GM12878 (cell line): Measurements from ENCODE around the gene ASCC3. TPM values are rescaled to one million over a fixed set of nuclear protein-coding genes. Genes with fewer than 3 reads are reported as not detected.
"Not testable (repeated sequence)": the region's sequence is repeated elsewhere in the genome, so short reads cannot be mapped to it uniquely, and the experiment has no call there.

Source experiments
- ATAC-seq: fragments of 200-7000 bp; cut with Tn5 transposase; 3 replicates; pipeline ENCODE4 v1.9.1; 2020; ENCODE audit warnings: mild to moderate bottlenecking, moderate library complexity
- BruUV-seq: library from RNA; stranded (reverse); fragments of 400-500 nt; replicated peaks from 2 replicates; lab custom pipeline; 2021; lab: Mats Ljungman, UMichigan
- CTCF ChIA-PET: fragments of 300-600 bp; sonication (Branson Sonifier 250); formaldehyde crosslinking; extraction: SDS; loops from one replicate; lab custom pipeline; 2021; ENCODE audit warnings: inconsistent platforms; lab: Yijun Ruan, JAX
- POLR2A ChIA-PET: fragments of 350-600 bp; formaldehyde crosslinking; extraction: SDS; loops from one replicate; lab custom pipeline; 2021; ENCODE audit warnings: inconsistent platforms; lab: Charles Lee
- RAD21 ChIA-PET: fragments of 300-600 bp; sonication (Branson Sonifier 250); formaldehyde crosslinking; loops from one replicate; lab custom pipeline; 2023; ENCODE audit warnings: antibody characterized with exemption; ENCODE audit not compliant: unreplicated experiment; lab: Charles Lee
- SMC1A ChIA-PET: fragments of 300-600 bp; sonication (Branson Sonifier 250); formaldehyde crosslinking; loops from one replicate; lab custom pipeline; 2023; ENCODE audit not compliant: unreplicated experiment, uncharacterized antibody; lab: Charles Lee
- DNase-seq: peaks from one replicate; pipeline ENCODE4 v3.0.0-alpha.2; 2011; ENCODE audit warnings: low read depth, low spot score
- FAIRE-seq: peaks from 3 replicates; lab custom pipeline; 2011; peaks lifted over from hg19 to GRCh38; lab: Jason Lieb, UNC
- H2AFZ ChIP-seq: 2 replicates; pipeline ENCODE4 v1.6.0; 2011; ENCODE audit warnings: low read depth, low read length, control low read depth; ENCODE audit not compliant: control insufficient read depth
- H3K27ac ChIP-seq: 2 replicates; pipeline ENCODE4 v1.5.1; 2011; ENCODE audit warnings: control low read depth; ENCODE audit not compliant: control insufficient read depth, insufficient read depth
- H3K27me3 ChIP-seq, 2 experiments: replicated peaks in 1 of 2; 2 replicates each; pipeline versions ENCODE4 v1.6.0 to v1.6.1; 2011; ENCODE audit warnings: low read length in 1 of 2; ENCODE audit not compliant: control insufficient read depth in 2 of 2, insufficient read depth in 2 of 2
- H3K36me3 ChIP-seq, 2 experiments: 2 replicates each; pipeline ENCODE4 v1.5.1; 2011; ENCODE audit warnings: low read length in 1 of 2; ENCODE audit not compliant: control insufficient read depth in 2 of 2, insufficient read depth in 2 of 2
- H3K4me1 ChIP-seq: 2 replicates; pipeline ENCODE4 v1.6.1; 2011; ENCODE audit warnings: mild to moderate bottlenecking, low read length, moderate library complexity, mixed read lengths; ENCODE audit not compliant: control insufficient read depth, insufficient read depth
- H3K4me2 ChIP-seq: 2 replicates; pipeline ENCODE4 v1.6.0; 2011; ENCODE audit warnings: control low read depth; ENCODE audit not compliant: control insufficient read depth, insufficient read depth
- H3K4me3 ChIP-seq: fragments of 200-600 bp; sonication (generic); 2 replicates; pipeline ENCODE4 v1.5.1; 2016
- H3K79me2 ChIP-seq: 2 replicates; pipeline ENCODE4 v1.6.0; 2011; ENCODE audit warnings: low read length; ENCODE audit not compliant: control insufficient read depth, insufficient read depth
- H3K9ac ChIP-seq: 2 replicates; pipeline ENCODE4 v1.8.0; 2011; ENCODE audit warnings: low read length, control low read depth, mixed read lengths; ENCODE audit not compliant: control insufficient read depth, insufficient read depth
- H3K9me3 ChIP-seq: replicated peaks from 3 replicates; pipeline ENCODE4 v1.5.1; 2011; ENCODE audit warnings: mild to moderate bottlenecking, low read length; ENCODE audit not compliant: control insufficient read depth, insufficient read depth
- H4K20me1 ChIP-seq: 2 replicates; pipeline ENCODE4 v1.6.0; 2011; ENCODE audit not compliant: control insufficient read depth, insufficient read depth
- HCFC1 ChIP-seq: fragments of 150-350 bp; IDR thresholded peaks from 2 replicates; pipeline ENCODE4 v1.6.1; 2014; ENCODE audit warnings: low read length
- SREBF2 ChIP-seq: IDR thresholded peaks from 2 replicates; pipeline ENCODE4 v1.6.1; 2012; ENCODE audit warnings: mild to moderate bottlenecking, low read length
- STAT3 ChIP-seq: IDR thresholded peaks from 2 replicates; pipeline ENCODE4 v1.6.1; 2011; ENCODE audit warnings: low read depth, low read length, improper control_type of control experiment
- WGBS: methylation state at CpG from one replicate; pipeline ENCODE4 v1.1.6; 2016; ENCODE audit warnings: low lambda C conversion rate; ENCODE audit not compliant: insufficient replicate concordance, insufficient coverage; ENCODE audit errors: missing lambda C conversion rate; 5-methylcytosine and 5-hydroxymethylcytosine counted together
- in situ Hi-C: fragments of 300-500 bp; cut with MboI; formaldehyde crosslinking; loops from 9 replicates; pipeline ENCODE4 v1.14.3; 2018; ENCODE audit warnings: mixed read lengths
- intact Hi-C: fragments of 100-400 bp; cut with micrococcal nuclease; formaldehyde crosslinking; loops from one replicate; pipeline ENCODE4 v1.14.2; 2022; ENCODE audit not compliant: unreplicated experiment
- polyA plus RNA-seq, 11 experiments: library from polyadenylated mRNA; depleted of rRNA in 4 of 11; unstranded in 6 of 11; stranded (reverse) in 5 of 11; fragments of >200 nt; fragmentation: Nextera tagmentation in 4 of 11; fragmentation: Illumina TruSeq in 1 of 11; extraction: Ambion mirVana in 4 of 11; extraction: Trizol in 1 of 11; gene quantifications; 1 replicate in 1 of 11; 2 replicates in 10 of 11; pipeline versions ENCODE4 v1.2.1 to v1.2.3, GENCODE V29; 2011 to 2016; ENCODE audit warnings: inconsistent platforms in 2 of 11, missing spikeins in 2 of 11, low read depth in 1 of 11
- total RNA-seq, 4 experiments: library from RNA; depleted of rRNA in 3 of 4; stranded (reverse); fragments of >200 nt in 3 of 4; fragmentation: Illumina TruSeq in 1 of 4; extraction: Trizol in 1 of 4; gene quantifications; 2 replicates each; pipeline versions ENCODE4 v1.2.1 to v1.2.3, GENCODE V29; 2013 to 2021
- TF ChIP-seq, protein P1 (sequence below): IDR thresholded peaks from 2 replicates; pipeline ENCODE4 v1.6.1; 2012; ENCODE audit warnings: low read depth, low read length, improper control_type of control experiment
- TF ChIP-seq, protein P2 (sequence below): fragments of 450-650 bp; formaldehyde crosslinking; IDR thresholded peaks from 2 replicates; pipeline ENCODE4 v1.4.0; 2022; ENCODE audit warnings: mild to moderate bottlenecking, moderate library complexity

ASCC3 gene
- total and polyA plus RNA-seq, 10 of the 15 experiments (the other 5 are each of a cell fraction or from before 2014, with no cell fraction given) = 19.9 to 76.2 (median 55.9) TPM

DNA sequence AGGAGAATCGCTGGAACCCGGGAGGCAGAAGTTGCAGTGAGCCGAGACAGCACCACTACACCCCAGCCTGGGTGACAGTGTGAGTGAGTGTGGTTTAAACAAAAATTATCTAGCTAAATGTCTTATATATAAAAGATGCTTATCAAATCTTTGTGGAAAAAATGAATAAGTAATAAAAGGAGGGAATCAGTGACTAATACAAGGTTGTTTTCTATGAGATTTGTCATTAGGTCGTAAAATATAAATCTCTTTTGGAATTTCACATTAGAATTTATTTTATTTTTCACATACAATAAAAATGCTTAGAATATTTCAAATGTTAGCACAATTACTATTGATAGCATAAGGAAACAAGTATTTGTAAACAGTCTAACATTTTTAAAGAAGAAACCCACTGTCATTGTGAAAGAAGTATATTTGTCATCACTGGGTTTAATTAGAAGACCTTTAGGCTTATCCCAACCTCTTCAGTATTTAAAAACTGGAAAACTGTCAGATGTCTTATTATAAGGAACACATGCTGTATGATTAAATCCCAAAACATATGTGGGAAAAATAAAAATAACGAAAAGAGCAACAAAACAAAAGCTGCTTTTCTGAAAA is 47.1 kb downstream of the ASCC3 start:
- ChIA-PET SMC1A (interaction anchor here (1.0 to 2.4 kb wide), 3 partner anchors 8 to 22 kb away, joined by 3 to 7 read pairs (median 5); no protein-coding TSS in a partner anchor), CTCF (interaction anchor here (0.6 to 1.2 kb wide), 3 partner anchors 40 to 704 kb away, joined by 3 read pairs; no protein-coding TSS in a partner anchor), POLR2A (no interaction called here), RAD21 (no interaction called here)
- in situ Hi-C loops = no loop called here
- WGBS = 96% methylated on average over 5 of the region's 5 CpGs
- no peak for ATAC-seq
- peaks cover 5% of the 10 kb centered on the region for H3K9me3 ChIP-seq
- no peaks in the 10 kb centered on the region for H3K4me1 ChIP-seq
- intact Hi-C loops = no loop called here
- TF ChIP-seq STAT3 = no peak
- TF ChIP-seq, protein P1, sequence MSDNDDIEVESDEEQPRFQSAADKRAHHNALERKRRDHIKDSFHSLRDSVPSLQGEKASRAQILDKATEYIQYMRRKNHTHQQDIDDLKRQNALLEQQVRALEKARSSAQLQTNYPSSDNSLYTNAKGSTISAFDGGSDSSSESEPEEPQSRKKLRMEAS = no peak
- TF ChIP-seq SREBF2 = no peak
- TF ChIP-seq, protein P2, sequence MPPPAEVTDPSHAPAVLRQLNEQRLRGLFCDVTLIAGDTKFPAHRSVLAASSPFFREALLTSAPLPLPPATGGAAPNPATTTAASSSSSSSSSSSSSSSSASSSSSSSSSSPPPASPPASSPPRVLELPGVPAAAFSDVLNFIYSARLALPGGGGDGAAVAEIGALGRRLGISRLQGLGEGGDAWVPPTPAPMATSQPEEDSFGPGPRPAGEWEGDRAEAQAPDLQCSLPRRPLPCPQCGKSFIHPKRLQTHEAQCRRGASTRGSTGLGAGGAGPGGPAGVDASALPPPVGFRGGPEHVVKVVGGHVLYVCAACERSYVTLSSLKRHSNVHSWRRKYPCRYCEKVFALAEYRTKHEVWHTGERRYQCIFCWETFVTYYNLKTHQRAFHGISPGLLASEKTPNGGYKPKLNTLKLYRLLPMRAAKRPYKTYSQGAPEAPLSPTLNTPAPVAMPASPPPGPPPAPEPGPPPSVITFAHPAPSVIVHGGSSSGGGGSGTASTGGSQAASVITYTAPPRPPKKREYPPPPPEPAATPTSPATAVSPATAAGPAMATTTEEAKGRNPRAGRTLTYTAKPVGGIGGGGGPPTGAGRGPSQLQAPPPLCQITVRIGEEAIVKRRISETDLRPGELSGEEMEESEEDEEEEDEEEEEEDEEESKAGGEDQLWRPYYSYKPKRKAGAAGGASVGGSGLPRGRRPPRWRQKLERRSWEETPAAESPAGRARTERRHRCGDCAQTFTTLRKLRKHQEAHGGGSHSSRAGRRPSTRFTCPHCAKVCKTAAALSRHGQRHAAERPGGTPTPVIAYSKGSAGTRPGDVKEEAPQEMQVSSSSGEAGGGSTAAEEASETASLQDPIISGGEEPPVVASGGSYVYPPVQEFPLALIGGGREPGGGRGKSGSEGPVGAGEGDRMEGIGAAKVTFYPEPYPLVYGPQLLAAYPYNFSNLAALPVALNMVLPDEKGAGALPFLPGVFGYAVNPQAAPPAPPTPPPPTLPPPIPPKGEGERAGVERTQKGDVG (CRISPR knock-in tag) = no peak
- TF ChIP-seq HCFC1 = no peak
- FAIRE-seq = no peak
- no peak overlapping the region for H3K4me3 ChIP-seq
- no peak overlapping the region for H3K4me2 ChIP-seq
- H3K79me2 ChIP-seq = peaks cover 3% of the 10 kb centered on the region
- no peak overlapping the region for H2AFZ ChIP-seq
- DNase-seq = no peak
- no peak overlapping the region for H3K9ac ChIP-seq
- BruUV-seq = no TSS peak
- H4K20me1 ChIP-seq = no peaks in the 10 kb centered on the region
- H3K36me3 ChIP-seq = peaks cover 0 to 3% of the 10 kb centered on the region in 2 experiments
- no peak overlapping the region for H3K27ac ChIP-seq
- H3K27me3 ChIP-seq = no peaks in the 10 kb centered on the region

DNA sequence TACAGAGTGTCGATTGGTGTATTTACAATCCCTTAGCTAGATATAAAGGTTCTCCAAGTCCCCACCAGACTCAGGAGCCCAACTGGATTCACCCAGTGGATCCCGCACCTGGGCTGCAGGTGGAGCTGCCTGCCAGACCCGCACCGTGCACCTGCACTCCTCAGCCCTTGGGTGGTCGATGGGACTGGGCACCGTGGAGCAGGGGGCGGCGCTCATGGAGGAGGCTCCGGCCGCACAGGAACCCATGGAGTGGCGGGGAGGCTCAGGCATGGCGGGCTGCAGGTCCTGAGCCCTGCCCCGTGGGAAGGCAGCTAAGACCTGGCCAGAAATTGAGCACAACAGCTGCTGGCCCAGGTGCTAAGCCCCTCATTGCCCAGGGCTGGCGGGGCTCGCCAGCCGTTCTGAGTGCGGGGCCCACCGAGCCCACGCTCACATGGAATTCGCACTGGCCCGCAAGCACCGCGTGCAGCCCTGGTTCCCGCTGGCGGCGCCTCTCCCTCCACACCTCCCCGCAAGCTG is 52.0 kb downstream of the ASCC3 start:
- H3K4me1 ChIP-seq, H2AFZ ChIP-seq, H3K4me3 ChIP-seq, H3K36me3 ChIP-seq, H3K4me2 ChIP-seq, H4K20me1 ChIP-seq, FAIRE-seq, H3K9me3 ChIP-seq, BruUV-seq, SMC1A ChIA-PET, H3K27ac ChIP-seq, H3K27me3 ChIP-seq, H3K79me2 ChIP-seq, DNase-seq, in situ Hi-C loops, POLR2A ChIA-PET, intact Hi-C loops, H3K9ac ChIP-seq, RAD21 ChIA-PET, ATAC-seq: not testable (repeated sequence)
- CTCF ChIA-PET = interaction anchor here (1.7 kb wide), 1 partner anchor 36 kb away, joined by 4 read pairs; no protein-coding TSS in a partner anchor
- over 99% methylated on average over 27 of the region's 27 CpGs for WGBS
